HepG2 (cell line): Measurements from ENCODE around the gene PRKAG3. TPM values are rescaled to one million over a fixed set of nuclear protein-coding genes. Genes with fewer than 3 reads are reported as not detected.

ENCODE experiments used
- ATAC-seq: fragments of 200-7000 bp; cut with Tn5 transposase; 3 replicates; pipeline ENCODE4 v1.9.1; 2020; ENCODE audit warnings: mild to moderate bottlenecking, moderate library complexity
- BruUV-seq: library from RNA; stranded (reverse); fragments of 400-500 nt; replicated peaks from 2 replicates; lab custom pipeline; 2021; lab: Mats Ljungman, UMichigan
- CTCF ChIA-PET: fragments of 300-600 bp; formaldehyde crosslinking; extraction: SDS; loops from one replicate; lab custom pipeline; 2021; ENCODE audit warnings: low total read pairs, inconsistent platforms, low intra/inter-chr PET ratio; lab: Yijun Ruan, JAX
- POLR2A ChIA-PET: fragments of 350-600 bp; sonication (Branson Sonifier 250); formaldehyde crosslinking; loops from one replicate; lab custom pipeline; 2020; ENCODE audit warnings: antibody characterized with exemption, inconsistent platforms; lab: Yijun Ruan, JAX
- DNase-seq: peaks from one replicate; pipeline ENCODE4 v3.0.0-alpha.2; 2015; ENCODE audit warnings: low spot score
- FAIRE-seq: peaks from 3 replicates; lab custom pipeline; 2011; peaks lifted over from hg19 to GRCh38; lab: Jason Lieb, UNC
- H2AFZ ChIP-seq: one replicate; pipeline ENCODE4 v1.6.1; 2011; ENCODE audit warnings: low read length, inconsistent platforms
- H3K27ac ChIP-seq: fragments of 300-600 bp; 3 replicates; pipeline ENCODE4 v1.8.0; 2011; ENCODE audit warnings: mixed run types, mild to moderate bottlenecking, mixed read lengths, low read length, inconsistent platforms; ENCODE audit not compliant: insufficient read depth; ENCODE audit errors: extremely low read length
- H3K27me3 ChIP-seq, 2 experiments: fragments of 200-600 bp in 1 of 2; 2 replicates in 1 of 2; 3 replicates in 1 of 2; pipeline versions ENCODE4 v1.6.0 to v1.8.0; 2011; ENCODE audit warnings: low read length in 2 of 2, mild to moderate bottlenecking in 2 of 2, moderate library complexity in 2 of 2, inconsistent platforms in 1 of 2; ENCODE audit not compliant: insufficient read depth in 2 of 2, control insufficient read depth in 1 of 2
- H3K36me3 ChIP-seq, 2 experiments: fragments of 200-600 bp in 1 of 2; replicated peaks in 1 of 2; 2 replicates in 1 of 2; 3 replicates in 1 of 2; pipeline versions ENCODE4 v1.5.1 to v1.8.0; 2011; ENCODE audit warnings: low read length in 2 of 2, inconsistent platforms in 1 of 2; ENCODE audit not compliant: insufficient read depth in 2 of 2, control insufficient read depth in 1 of 2
- H3K4me1 ChIP-seq: 2 replicates; pipeline ENCODE4 v1.5.1; 2012; ENCODE audit warnings: low read length, inconsistent platforms; ENCODE audit not compliant: insufficient read depth
- H3K4me2 ChIP-seq: 2 replicates; pipeline ENCODE4 v1.6.0; 2011; ENCODE audit warnings: low read depth, low read length, inconsistent platforms
- H3K4me3 ChIP-seq, 3 experiments: fragments of 200-600 bp in 1 of 3; sonication (generic), shearing (Covaris generic) in 1 of 3; replicated peaks in 1 of 3; 2 replicates each; pipeline ENCODE4 v1.5.1; 2011 to 2016; ENCODE audit warnings: low read length in 3 of 3, inconsistent platforms in 2 of 3, low read depth in 2 of 3, mild to moderate bottlenecking in 2 of 3, control low read depth in 1 of 3, mixed read lengths in 1 of 3; ENCODE audit not compliant: insufficient read depth in 1 of 3
- H3K79me2 ChIP-seq: one replicate; pipeline ENCODE4 v1.6.1; 2011; ENCODE audit warnings: low read length, inconsistent platforms; ENCODE audit not compliant: insufficient read depth
- H3K9ac ChIP-seq: 2 replicates; pipeline ENCODE4 v1.6.0; 2011; ENCODE audit warnings: mild to moderate bottlenecking, low read depth, low read length, inconsistent platforms; ENCODE audit not compliant: insufficient read depth
- H3K9me3 ChIP-seq: 2 replicates; pipeline ENCODE4 v1.5.1; 2012; ENCODE audit warnings: mild to moderate bottlenecking, low read length
- H4K20me1 ChIP-seq: 2 replicates; pipeline ENCODE4 v1.6.0; 2011; ENCODE audit warnings: inconsistent platforms, mild to moderate bottlenecking, low read length, moderate library complexity; ENCODE audit not compliant: insufficient read depth
- AGO2 ChIP-seq: fragments of 200-400 bp; formaldehyde crosslinking; optimal IDR thresholded peaks from 2 replicates; pipeline ENCODE3; 2017; ENCODE audit warnings: mild to moderate bottlenecking, low read depth, low read length, moderate library complexity
- HOXA7 ChIP-seq: sonication (generic); formaldehyde crosslinking; IDR thresholded peaks from 2 replicates; pipeline ENCODE4 v1.8.1; 2022; ENCODE audit warnings: mild to moderate bottlenecking, missing genetic modification reagents, moderate library complexity
- NR2F2 ChIP-seq: IDR thresholded peaks from 2 replicates; pipeline ENCODE4 v1.6.1; 2012; ENCODE audit warnings: low read depth, inconsistent platforms, borderline replicate concordance
- RORA ChIP-seq: sonication (generic); formaldehyde crosslinking; IDR thresholded peaks from 2 replicates; pipeline ENCODE4 v1.5.0; 2020; ENCODE audit warnings: mild to moderate bottlenecking, missing genetic modification reagents, moderate library complexity
- SRY ChIP-seq: sonication (generic); formaldehyde crosslinking; IDR thresholded peaks from 2 replicates; pipeline ENCODE4 v1.8.0; 2022; ENCODE audit warnings: mild to moderate bottlenecking, missing genetic modification reagents
- ZNF546 ChIP-seq: sonication (generic); formaldehyde crosslinking; conservative IDR thresholded peaks from 2 replicates; pipeline ENCODE4 v1.8.1; 2023; ENCODE audit warnings: mild to moderate bottlenecking, missing genetic modification reagents
- ZNF562 ChIP-seq: sonication (generic); formaldehyde crosslinking; IDR thresholded peaks from 2 replicates; pipeline ENCODE4 v1.8.0; 2022; ENCODE audit warnings: missing genetic modification reagents, borderline replicate concordance
- WGBS: methylation state at CpG from one replicate; pipeline ENCODE4 v1.1.6; 2017; ENCODE audit warnings: low lambda C conversion rate; 5-methylcytosine and 5-hydroxymethylcytosine counted together
- in situ Hi-C: cut with HindIII; loops from 2 replicates; pipeline ENCODE4 v1.10.0; 2017; ENCODE audit warnings: low pct_unique_long_range_greater_than_20kb; ENCODE audit not compliant: extremely low pct_ligation_motif_present
- intact Hi-C: fragments of 100-400 bp; cut with micrococcal nuclease; formaldehyde crosslinking; loops from one replicate; pipeline ENCODE4 v1.10.0; 2022; ENCODE audit not compliant: unreplicated experiment
- polyA plus RNA-seq, 8 experiments: library from polyadenylated mRNA; depleted of rRNA in 3 of 8; stranded (reverse) in 7 of 8; unstranded in 1 of 8; fragments of >200 nt; fragmentation: Illumina TruSeq in 4 of 8; extraction: Trizol in 4 of 8; gene quantifications; 2 replicates each; pipeline versions ENCODE4 v1.2.1 to v1.2.3, GENCODE V29; 2011 to 2016; ENCODE audit warnings: low read depth in 4 of 8, missing spikeins in 1 of 8, mixed read lengths in 1 of 8; ENCODE audit not compliant: insufficient read depth in 1 of 8
- total RNA-seq, 5 experiments: library from RNA; depleted of rRNA; stranded (reverse); fragments of >200 nt; fragmentation: Illumina TruSeq; extraction: Trizol; gene quantifications; 2 replicates each; pipeline ENCODE4 v1.2.3, GENCODE V29; 2016; ENCODE audit warnings: low read depth in 1 of 5
- TF ChIP-seq, protein P1 (sequence below): sonication (generic); formaldehyde crosslinking; IDR thresholded peaks from 2 replicates; pipeline ENCODE4 v1.4.0; 2020; ENCODE audit warnings: mild to moderate bottlenecking, missing genetic modification reagents

The PRKAG3 gene
- total and polyA plus RNA-seq, 2 of the 13 experiments (the other 11 are each of a cell fraction or from before 2014, with no cell fraction given), result not detected

DNA sequence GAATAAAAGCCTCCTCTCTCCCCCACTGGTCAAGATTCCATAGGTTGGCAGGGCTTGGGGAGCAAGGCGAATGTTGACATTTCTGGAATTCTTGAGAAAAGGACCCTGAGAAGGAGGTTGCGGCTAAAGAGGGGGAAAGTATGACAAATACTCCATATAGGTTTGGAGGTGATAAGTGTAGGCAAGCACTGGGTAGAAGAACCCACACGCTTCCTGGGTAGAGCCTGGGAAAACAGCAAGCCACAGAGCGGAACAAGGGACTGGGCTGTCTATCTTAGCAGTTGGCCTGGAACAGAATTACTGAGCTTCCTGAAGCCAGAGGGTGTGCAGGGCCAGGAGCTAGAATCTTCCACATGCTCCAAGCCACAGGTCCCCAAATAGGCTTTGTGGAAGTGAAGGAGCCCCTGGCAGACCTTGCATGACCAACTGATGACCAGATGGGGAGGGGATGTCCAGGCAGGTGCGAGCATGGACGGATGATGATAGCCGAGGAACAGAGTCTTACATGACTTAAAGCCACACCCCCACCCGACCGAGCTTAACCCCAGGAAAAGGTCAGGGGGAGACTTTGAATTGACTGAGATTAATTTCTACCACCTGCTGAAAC, 9.9 kb downstream of the PRKAG3 start (continued):
- no peak for TF ChIP-seq ZNF546 (CRISPR knock-in tag)
- TF ChIP-seq ZNF562, result no peak
- no peak for TF ChIP-seq HOXA7 (CRISPR knock-in tag)
- TF ChIP-seq, protein P1, sequence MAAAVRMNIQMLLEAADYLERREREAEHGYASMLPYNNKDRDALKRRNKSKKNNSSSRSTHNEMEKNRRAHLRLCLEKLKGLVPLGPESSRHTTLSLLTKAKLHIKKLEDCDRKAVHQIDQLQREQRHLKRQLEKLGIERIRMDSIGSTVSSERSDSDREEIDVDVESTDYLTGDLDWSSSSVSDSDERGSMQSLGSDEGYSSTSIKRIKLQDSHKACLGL (CRISPR knock-in tag), result no peak
- TF ChIP-seq, all 625 proteins: peak for 6

GRCh38 chr2:218820746-218821369, 10.7 kb downstream of the PRKAG3 start:
- peak; percentile 19; the same call in 2 of the 3 replicates for ATAC-seq
- POLR2A ChIA-PET, result no interaction called here
- no peak for FAIRE-seq
- Histone ChIP-seq H3K27ac (no peak overlapping the region), H3K4me3 (no peak overlapping the region), H3K4me2 (no peak overlapping the region), H3K9me3 (no peaks in the 10 kb centered on the region), H2AFZ (no peak overlapping the region), H3K9ac (no peak overlapping the region), H3K27me3 (no peaks in the 10 kb centered on the region), H3K36me3 (peaks cover 11 to 30% of the 10 kb centered on the region in 2 experiments; a peak in 4 of 5 replicates), H3K4me1 (peaks cover under 1% of the 10 kb centered on the region), H4K20me1 (no peaks in the 10 kb centered on the region), H3K79me2 (no peaks in the 10 kb centered on the region)
- no TSS peak for BruUV-seq
- in situ Hi-C loops (no loop called here), intact Hi-C loops (no loop called here)
- CTCF ChIA-PET, result no interaction called here
- DNase-seq, result no peak
- TF ChIP-seq SRY (CRISPR knock-in tag) (0 out of 2 replicates have a peak, but pooled peaks have one; percentile 27), AGO2 (peak; percentile 88), RORA (CRISPR knock-in tag) (no peak), NR2F2 (no peak)
- TF ChIP-seq, all 625 proteins: peak for 2
- 97% methylated on average over 15 of the region's 15 CpGs for WGBS
